ENCODE measurements around the gene TMEM151B. TPM values are rescaled to one million over a fixed set of nuclear protein-coding genes. Genes with fewer than 3 reads are reported as not detected.
A peak's percentile ranks its signal among the peaks of the same experiment; 100 is the strongest.

Gene TMEM151B
- total and polyA plus RNA-seq, 9 of the 15 experiments (the other 6 are each of a cell fraction or from before 2014, with no cell fraction given), result not detected

- ATAC-seq (peak; percentile 3; the same call in 1 of the 3 replicates), DNase-seq (ENCODE audit: extremely low read depth in 1 of 4, low spot score in 3 of 4) (no peak), FAIRE-seq (no peak)
- H3K4me1 ChIP-seq (replicated peaks in 1 of 2; ENCODE audit: control insufficient read depth in 2 of 2, insufficient read depth in 2 of 2, low read length in 2 of 2), result peaks cover 2 to 17% of the 10 kb centered on the region in 2 experiments; a peak in 3 of 5 replicates
- CTCF ChIA-PET (ENCODE audit: low intra/inter-chr PET ratio), result interaction anchor here (1.8 kb wide), 1 partner anchor 37 kb away, joined by 7 read pairs; no protein-coding TSS in a partner anchor
- 84% methylated on average over 5 of the region's 5 CpGs for WGBS (ENCODE audit: insufficient coverage, low coverage, missing lambda C conversion rate)
- POLR2A ChIA-PET, result interaction anchor here (0.5 to 11.9 kb wide), 12 partner anchors 8 to 536 kb away, joined by 3 to 116 read pairs (median 4); partner anchors contain the start of genes AARS2 and HSP90AB1
- H3K4me3 ChIP-seq, result no peak overlapping the region
- in situ Hi-C loops (cut with MboI), result no loop called here
- H3K9me3 ChIP-seq (replicated peaks; ENCODE audit: control insufficient read depth, insufficient read depth, low read depth, low read length), result no peaks in the 10 kb centered on the region
- intact Hi-C loops (cut with micrococcal nuclease), result no loop called here
- H3K27me3 ChIP-seq (ENCODE audit: control insufficient read depth in 2 of 2, insufficient read depth in 2 of 2, low read length in 2 of 2), result no peaks in the 10 kb centered on the region
- no TSS peak for BruUV-seq (replicated peaks)
- H3K36me3 ChIP-seq (ENCODE audit: control insufficient read depth, insufficient read depth, low read length), result peaks cover 93% of the 10 kb centered on the region
- H3K9ac ChIP-seq (ENCODE audit: insufficient read depth in 1 of 2, low read depth in 2 of 2, low read length in 2 of 2), result peak overlapping the region in 1 of 2 experiments; percentile 30; a peak in 2 of 4 replicates
- H3K79me2 ChIP-seq (ENCODE audit: control insufficient read depth, insufficient read depth, low read length), result no peaks in the 10 kb centered on the region
- no peak for TF ChIP-seq ETS2 (tag; IDR thresholded peaks at IDR 0.05; ENCODE audit: borderline replicate concordance, poor library complexity, severe bottlenecking)
- no peak for TF ChIP-seq MGA (IDR thresholded peaks at IDR 0.05)
- no peak for TF ChIP-seq RBM22 (IDR thresholded peaks at IDR 0.05; ENCODE audit: low read depth, low read length, poor library complexity, severe bottlenecking)
- no peak for TF ChIP-seq ZNF239 (CRISPR knock-in tag; IDR thresholded peaks at IDR 0.05)
- no peak for TF ChIP-seq CHD1 (IDR thresholded peaks at IDR 0.05; ENCODE audit: low read length)
- TF ChIP-seq ZNF197 (CRISPR knock-in tag; IDR thresholded peaks at IDR 0.05; ENCODE audit: low read depth), result no peak
- peak; percentile 59 for TF ChIP-seq MEIS2 (IDR thresholded peaks at IDR 0.05; ENCODE audit: partially characterized antibody)
- H4K20me1 ChIP-seq (replicated peaks; ENCODE audit: control insufficient read depth, insufficient read depth, low read length), result no peaks in the 10 kb centered on the region; the same call in 1 of the 2 replicates
- H3K27ac ChIP-seq (ENCODE audit: extremely low read depth, low read depth, low read length), result peak overlapping the region; percentile 62; the same call in 2 of the 3 replicates
- H3K4me2 ChIP-seq (ENCODE audit: insufficient read depth, low read length), result no peak overlapping the region
- no peaks in the 10 kb centered on the region for H3K9me1 ChIP-seq (ENCODE audit: control insufficient read depth, insufficient read depth, low read length)
- H2AFZ ChIP-seq (ENCODE audit: low read depth, low read length), result no peak overlapping the region
Measured at GRCh38 chr6:44305200-44305725, 35.0 kb downstream of the TMEM151B start.

All from K562 (cell line).